ENCODE measurements around the gene SETD2. TPM values are rescaled to one million over a fixed set of nuclear protein-coding genes. Genes with fewer than 3 reads are reported as not detected.

The SETD2 gene
- total and polyA plus RNA-seq, 9 of the 15 experiments (the other 6 are each of a cell fraction or from before 2014, with no cell fraction given): 8.2 to 44.0 (median 33.6) TPM

DNA sequence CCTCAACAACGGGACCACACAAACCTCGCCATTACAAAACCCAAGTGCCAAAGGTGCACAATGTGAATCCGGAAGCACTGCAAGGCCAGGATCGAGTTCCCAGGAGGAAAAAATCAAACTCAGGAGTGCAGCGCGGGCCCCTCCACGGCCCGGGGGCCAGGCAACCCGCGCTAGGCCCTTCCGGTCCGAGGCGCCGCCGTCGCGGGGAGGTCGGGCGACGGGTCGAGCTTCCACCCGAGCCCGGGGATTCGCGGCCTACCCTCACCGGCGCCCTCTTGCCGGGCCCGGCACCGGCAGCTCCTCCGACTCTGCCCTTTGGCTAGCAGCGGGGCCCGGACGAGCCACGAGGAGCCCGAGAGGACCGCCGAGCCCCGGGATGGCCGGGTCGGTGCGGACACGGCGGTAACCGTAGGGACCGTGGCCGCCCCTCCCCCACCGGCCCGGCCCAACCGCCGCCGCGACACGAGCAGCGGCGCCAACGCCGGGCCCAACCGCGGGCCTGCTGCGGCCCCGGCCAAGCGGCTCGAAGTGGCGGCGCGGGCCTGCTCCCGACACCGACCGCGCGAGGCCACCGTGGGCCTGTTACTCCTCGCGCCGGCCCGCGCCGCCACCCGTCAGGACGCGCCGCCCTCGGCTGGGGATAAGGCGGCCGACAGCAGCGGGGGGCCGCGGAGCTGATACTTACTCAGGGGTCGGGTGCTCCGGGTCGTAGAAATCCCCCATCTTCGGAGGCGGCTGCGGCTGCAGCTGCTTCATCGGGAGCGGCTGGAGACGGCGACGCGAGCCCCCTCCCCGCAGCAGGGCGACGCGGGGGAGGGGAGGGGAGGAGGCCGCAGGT lies 525 bp downstream of the SETD2 start (continued):
- no peak for TF ChIP-seq CHCHD3 (CRISPR knock-in tag; IDR thresholded peaks at IDR 0.05)
- peak; percentile 81 for TF ChIP-seq ELF1 (tag; IDR thresholded peaks at IDR 0.05)
- peak; percentile 65 for TF ChIP-seq RB1 (IDR thresholded peaks at IDR 0.05; ENCODE audit: low read depth)
- TF ChIP-seq ZNF780A (CRISPR knock-in tag; IDR thresholded peaks at IDR 0.05): no peak
- TF ChIP-seq MIER1 (IDR thresholded peaks at IDR 0.05; ENCODE audit: low read depth): no peak
- no peak for TF ChIP-seq ZNF217 (CRISPR knock-in tag; IDR thresholded peaks at IDR 0.05)
- TF ChIP-seq FOS (IDR thresholded peaks at IDR 0.05; ENCODE audit: extremely low read depth, insufficient read length): no peak
- TF ChIP-seq, protein P1, sequence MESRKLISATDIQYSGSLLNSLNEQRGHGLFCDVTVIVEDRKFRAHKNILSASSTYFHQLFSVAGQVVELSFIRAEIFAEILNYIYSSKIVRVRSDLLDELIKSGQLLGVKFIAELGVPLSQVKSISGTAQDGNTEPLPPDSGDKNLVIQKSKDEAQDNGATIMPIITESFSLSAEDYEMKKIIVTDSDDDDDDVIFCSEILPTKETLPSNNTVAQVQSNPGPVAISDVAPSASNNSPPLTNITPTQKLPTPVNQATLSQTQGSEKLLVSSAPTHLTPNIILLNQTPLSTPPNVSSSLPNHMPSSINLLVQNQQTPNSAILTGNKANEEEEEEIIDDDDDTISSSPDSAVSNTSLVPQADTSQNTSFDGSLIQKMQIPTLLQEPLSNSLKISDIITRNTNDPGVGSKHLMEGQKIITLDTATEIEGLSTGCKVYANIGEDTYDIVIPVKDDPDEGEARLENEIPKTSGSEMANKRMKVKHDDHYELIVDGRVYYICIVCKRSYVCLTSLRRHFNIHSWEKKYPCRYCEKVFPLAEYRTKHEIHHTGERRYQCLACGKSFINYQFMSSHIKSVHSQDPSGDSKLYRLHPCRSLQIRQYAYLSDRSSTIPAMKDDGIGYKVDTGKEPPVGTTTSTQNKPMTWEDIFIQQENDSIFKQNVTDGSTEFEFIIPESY (CRISPR knock-in tag; IDR thresholded peaks at IDR 0.05): peak; percentile 71; the same call in 1 of the 2 replicates
- TF ChIP-seq BRD9 (IDR thresholded peaks at IDR 0.05; ENCODE audit: low read depth, partially characterized antibody): peak; percentile 39
- peak; percentile 77 for TF ChIP-seq POLR2G (IDR thresholded peaks at IDR 0.05; ENCODE audit: low read depth, low read length)
- no peak for TF ChIP-seq U2AF2 (optimal IDR thresholded peaks at IDR 0.05; ENCODE audit: low read depth, low read length)
- peak; percentile 66; the same call in 1 of the 2 replicates for TF ChIP-seq ZNF224 (CRISPR knock-in tag; IDR thresholded peaks at IDR 0.05)
- no peak for TF ChIP-seq ARHGAP35 (IDR thresholded peaks at IDR 0.05; ENCODE audit: partially characterized antibody)
- TF ChIP-seq IRF2 (CRISPR knock-in tag; IDR thresholded peaks at IDR 0.05): 0 out of 2 replicates have a peak, but pooled peaks have one; percentile 62
- TF ChIP-seq GATAD2A (IDR thresholded peaks at IDR 0.05): peak; percentile 65; the same call in 1 of the 2 replicates
- no peak for TF ChIP-seq SMARCA5 (IDR thresholded peaks at IDR 0.05)
- TF ChIP-seq POLR2A (conservative IDR thresholded peaks at IDR 0.05): no peak
- no peak for TF ChIP-seq ESRRB (CRISPR knock-in tag; IDR thresholded peaks at IDR 0.05; ENCODE audit: borderline replicate concordance)
- no peak for TF ChIP-seq FOXJ3 (CRISPR knock-in tag; IDR thresholded peaks at IDR 0.05)
- TF ChIP-seq STAG1 (CRISPR knock-in tag; IDR thresholded peaks at IDR 0.05; ENCODE audit: borderline replicate concordance): peak; percentile 24; the same call in 1 of the 2 replicates
- TF ChIP-seq CBX8 (IDR thresholded peaks at IDR 0.05; ENCODE audit: borderline replicate concordance, extremely low read depth, low read depth, low read length, poor library complexity, severe bottlenecking): no peak
- TF ChIP-seq, protein P2, sequence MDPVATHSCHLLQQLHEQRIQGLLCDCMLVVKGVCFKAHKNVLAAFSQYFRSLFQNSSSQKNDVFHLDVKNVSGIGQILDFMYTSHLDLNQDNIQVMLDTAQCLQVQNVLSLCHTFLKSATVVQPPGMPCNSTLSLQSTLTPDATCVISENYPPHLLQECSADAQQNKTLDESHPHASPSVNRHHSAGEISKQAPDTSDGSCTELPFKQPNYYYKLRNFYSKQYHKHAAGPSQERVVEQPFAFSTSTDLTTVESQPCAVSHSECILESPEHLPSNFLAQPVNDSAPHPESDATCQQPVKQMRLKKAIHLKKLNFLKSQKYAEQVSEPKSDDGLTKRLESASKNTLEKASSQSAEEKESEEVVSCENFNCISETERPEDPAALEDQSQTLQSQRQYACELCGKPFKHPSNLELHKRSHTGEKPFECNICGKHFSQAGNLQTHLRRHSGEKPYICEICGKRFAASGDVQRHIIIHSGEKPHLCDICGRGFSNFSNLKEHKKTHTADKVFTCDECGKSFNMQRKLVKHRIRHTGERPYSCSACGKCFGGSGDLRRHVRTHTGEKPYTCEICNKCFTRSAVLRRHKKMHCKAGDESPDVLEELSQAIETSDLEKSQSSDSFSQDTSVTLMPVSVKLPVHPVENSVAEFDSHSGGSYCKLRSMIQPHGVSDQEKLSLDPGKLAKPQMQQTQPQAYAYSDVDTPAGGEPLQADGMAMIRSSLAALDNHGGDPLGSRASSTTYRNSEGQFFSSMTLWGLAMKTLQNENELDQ (CRISPR knock-in tag; IDR thresholded peaks at IDR 0.05; ENCODE audit: borderline replicate concordance): peak; percentile 87; the same call in 1 of the 2 replicates
- no peak; the same call in 1 of the 2 replicates for TF ChIP-seq NR2F6 (CRISPR knock-in tag; IDR thresholded peaks at IDR 0.05)
- TF ChIP-seq, protein P3, sequence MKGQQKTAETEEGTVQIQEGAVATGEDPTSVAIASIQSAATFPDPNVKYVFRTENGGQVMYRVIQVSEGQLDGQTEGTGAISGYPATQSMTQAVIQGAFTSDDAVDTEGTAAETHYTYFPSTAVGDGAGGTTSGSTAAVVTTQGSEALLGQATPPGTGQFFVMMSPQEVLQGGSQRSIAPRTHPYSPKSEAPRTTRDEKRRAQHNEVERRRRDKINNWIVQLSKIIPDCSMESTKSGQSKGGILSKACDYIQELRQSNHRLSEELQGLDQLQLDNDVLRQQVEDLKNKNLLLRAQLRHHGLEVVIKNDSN (CRISPR knock-in tag; IDR thresholded peaks at IDR 0.05): peak; percentile 8; the same call in 1 of the 2 replicates
- TF ChIP-seq, protein P4, sequence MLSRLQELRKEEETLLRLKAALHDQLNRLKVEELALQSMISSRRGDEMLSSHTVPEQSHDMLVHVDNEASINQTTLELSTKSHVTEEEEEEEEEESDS (CRISPR knock-in tag; IDR thresholded peaks at IDR 0.05): no peak
